HCT116 (cell line): ENCODE results near the gene DBP. TPM values are rescaled to one million over a fixed set of nuclear protein-coding genes. Genes with fewer than 3 reads are reported as not detected.

ENCODE experiments used
- ATAC-seq: fragments of 200-7000 bp; cut with Tn5 transposase; 2 replicates; pipeline ENCODE4 v1.9.1; 2020; ENCODE audit warnings: mild to moderate bottlenecking, moderate library complexity
- BruUV-seq: library from RNA; stranded (reverse); fragments of 400-500 nt; replicated peaks from 2 replicates; lab custom pipeline; 2021; lab: Mats Ljungman, UMichigan
- CTCF ChIA-PET: fragments of 300-600 bp; sonication (Branson Sonifier 250); formaldehyde crosslinking; loops from one replicate; lab custom pipeline; 2021; ENCODE audit warnings: antibody characterized with exemption; lab: Charles Lee
- POLR2A ChIA-PET: fragments of 300-600, 350-600 bp; sonication (Branson Sonifier 250); formaldehyde crosslinking; loops from one replicate; lab custom pipeline; 2021; ENCODE audit warnings: antibody characterized with exemption; lab: Charles Lee
- RAD21 ChIA-PET, 2 experiments: fragments of 300-600 bp; sonication (Branson Sonifier 250); formaldehyde crosslinking; loops; one replicate each; lab custom pipeline; 2023; ENCODE audit warnings: low total read pairs in 2 of 2; ENCODE audit not compliant: uncharacterized antibody in 2 of 2, unreplicated experiment in 2 of 2, low non-redundant PET in 1 of 2; lab: Charles Lee
- DNase-seq: peaks from one replicate; pipeline ENCODE4 v3.0.0-alpha.2; 2010; ENCODE audit warnings: low read depth, low spot score
- H2AFZ ChIP-seq: fragments of 200-600 bp; shearing (Covaris generic), sonication (generic); 2 replicates; pipeline ENCODE4 v1.6.1; 2017; ENCODE audit warnings: low read depth, mixed run types, mixed read lengths, antibody characterized with exemption, low read length; ENCODE audit not compliant: poor library complexity, severe bottlenecking
- H3K27ac ChIP-seq: 2 replicates; pipeline ENCODE4 v1.5.1; 2012; ENCODE audit warnings: low read depth, low read length
- H3K27me3 ChIP-seq: fragments of 200-600 bp; sonication (generic); 2 replicates; pipeline ENCODE4 v1.6.1; 2016; ENCODE audit warnings: mixed run types, low read length, mixed read lengths; ENCODE audit not compliant: insufficient read depth
- H3K36me3 ChIP-seq, 2 experiments: fragments of 200-500 bp in 1 of 2; fragments of 200-600 bp in 1 of 2; sonication (Bioruptor generic) in 1 of 2; sonication (generic) in 1 of 2; 2 replicates each; pipeline versions ENCODE4 v1.5.1 to v1.6.1; 2014 to 2016; ENCODE audit warnings: low read length in 2 of 2, inconsistent platforms in 1 of 2, mixed read lengths in 1 of 2, mixed run types in 1 of 2; ENCODE audit not compliant: insufficient read depth in 2 of 2, control insufficient read depth in 1 of 2
- H3K4me1 ChIP-seq, 2 experiments: fragments of 200-600 bp in 1 of 2; sonication (generic) in 1 of 2; 2 replicates each; pipeline versions ENCODE4 v1.5.1 to v1.6.1; 2012 to 2017; ENCODE audit warnings: low read length in 2 of 2, inconsistent platforms in 1 of 2, mild to moderate bottlenecking in 1 of 2, mixed read lengths in 1 of 2, mixed run types in 1 of 2, moderate library complexity in 1 of 2; ENCODE audit not compliant: insufficient read depth in 2 of 2, control insufficient read depth in 1 of 2
- H3K4me2 ChIP-seq: fragments of 200-600 bp; sonication (generic); 2 replicates; pipeline ENCODE4 v1.6.1; 2017; ENCODE audit warnings: mixed run types, low read length, mixed read lengths
- H3K4me3 ChIP-seq, 2 experiments: fragments of 200-600 bp in 1 of 2; sonication (generic) in 1 of 2; replicated peaks in 1 of 2; 2 replicates each; pipeline ENCODE4 v1.5.1; 2011 to 2016; ENCODE audit warnings: low read length in 2 of 2, control low read depth in 1 of 2, low read depth in 1 of 2, mild to moderate bottlenecking in 1 of 2, mixed read lengths in 1 of 2, mixed run types in 1 of 2
- H3K79me2 ChIP-seq: fragments of 200-600 bp; sonication (generic); 2 replicates; pipeline ENCODE4 v1.6.1; 2017; ENCODE audit warnings: mild to moderate bottlenecking, mixed run types, low read length, moderate library complexity, mixed read lengths; ENCODE audit not compliant: insufficient read depth
- H3K9ac ChIP-seq: fragments of 200-600 bp; sonication (generic); 2 replicates; pipeline ENCODE4 v1.6.1; 2016; ENCODE audit warnings: low read length, mixed read lengths
- H3K9me2 ChIP-seq: fragments of 200-600 bp; sonication (generic), shearing (Covaris generic); 2 replicates; pipeline ENCODE4 v1.6.1; 2017; ENCODE audit warnings: mixed run types, mild to moderate bottlenecking, moderate library complexity; ENCODE audit not compliant: insufficient read depth
- H3K9me3 ChIP-seq, 2 experiments: fragments of 200-500 bp in 1 of 2; fragments of 200-600 bp in 1 of 2; sonication (Bioruptor generic) in 1 of 2; sonication (generic) in 1 of 2; 2 replicates each; pipeline ENCODE4 v1.6.1; 2014 to 2017; ENCODE audit warnings: low read length in 2 of 2, mixed read lengths in 2 of 2, inconsistent platforms in 1 of 2, low read depth in 1 of 2, mild to moderate bottlenecking in 1 of 2, mixed run types in 1 of 2, moderate library complexity in 1 of 2; ENCODE audit not compliant: control insufficient read depth in 1 of 2, insufficient read depth in 1 of 2
- H4K20me1 ChIP-seq: fragments of 200-600 bp; sonication (generic), shearing (Covaris generic); 2 replicates; pipeline ENCODE4 v1.6.1; 2017; ENCODE audit warnings: mixed run types, mild to moderate bottlenecking, moderate library complexity; ENCODE audit not compliant: insufficient read depth
- CBX3 ChIP-seq: IDR thresholded peaks from 2 replicates; pipeline ENCODE4 v1.6.1; 2012; ENCODE audit warnings: low read depth
- EGR1 ChIP-seq: IDR thresholded peaks from 2 replicates; pipeline ENCODE4 v1.6.1; 2012; ENCODE audit warnings: low read depth
- EZH2phosphoT487 ChIP-seq: fragments of 200-600 bp; IDR thresholded peaks from 2 replicates; pipeline ENCODE4 v1.6.1; 2018; ENCODE audit warnings: antibody characterized with exemption, borderline replicate concordance
- POLR2AphosphoS5 ChIP-seq: IDR thresholded peaks from 2 replicates; pipeline ENCODE4 v1.6.1; 2011; ENCODE audit warnings: mild to moderate bottlenecking, low read depth, low read length, moderate library complexity
- RAD21 ChIP-seq: IDR thresholded peaks from 2 replicates; pipeline ENCODE4 v1.6.1; 2012; ENCODE audit warnings: low read depth, mild to moderate bottlenecking
- SP1 ChIP-seq: IDR thresholded peaks from 2 replicates; pipeline ENCODE4 v1.6.1; 2012; ENCODE audit warnings: low read depth
- TCF7L2 ChIP-seq: IDR thresholded peaks from 2 replicates; pipeline ENCODE4 v1.7.0; 2011; ENCODE audit warnings: borderline replicate concordance, inconsistent platforms; ENCODE audit not compliant: insufficient read depth, insufficient read length; ENCODE audit errors: extremely low read depth
- YY1 ChIP-seq: IDR thresholded peaks from 2 replicates; pipeline ENCODE4 v1.6.1; 2011; ENCODE audit warnings: low read length, low read depth, moderate library complexity, mild to moderate bottlenecking; ENCODE audit not compliant: insufficient replicate concordance; ENCODE audit errors: extremely low read depth
- ZFX ChIP-seq: fragments of 450-650 bp; IDR thresholded peaks from 2 replicates; pipeline ENCODE4 v1.6.1; 2017
- ZNF274 ChIP-seq: fragments of 200-500 bp; sonication (Bioruptor generic); IDR thresholded peaks from 2 replicates; pipeline ENCODE4 v1.6.1; 2014; ENCODE audit warnings: mild to moderate bottlenecking, low read depth, low read length, inconsistent platforms
- intact Hi-C: fragments of 100-400 bp; cut with micrococcal nuclease; formaldehyde crosslinking; loops from 2 replicates; pipeline ENCODE4 v1.10.0; 2022
- total RNA-seq: library from RNA; stranded (reverse); gene quantifications from one replicate; pipeline ENCODE4 v1.2.1, GENCODE V29; 2021; ENCODE audit not compliant: unreplicated experiment
- TF ChIP-seq, protein P1 (sequence below): IDR thresholded peaks from 2 replicates; pipeline ENCODE4 v1.6.1; 2012
- TF ChIP-seq, protein P2 (sequence below): IDR thresholded peaks from 2 replicates; pipeline ENCODE4 v1.6.1; 2011; ENCODE audit warnings: mild to moderate bottlenecking, low read length, moderate library complexity; ENCODE audit not compliant: insufficient replicate concordance; ENCODE audit errors: extremely low read depth
- TF ChIP-seq, protein P3 (sequence below): IDR thresholded peaks from 2 replicates; pipeline ENCODE4 v1.6.1; 2012; ENCODE audit warnings: low read depth

The DBP gene
- total RNA-seq, 1 experiment from 2014 or later, result 45.9 TPM

DNA sequence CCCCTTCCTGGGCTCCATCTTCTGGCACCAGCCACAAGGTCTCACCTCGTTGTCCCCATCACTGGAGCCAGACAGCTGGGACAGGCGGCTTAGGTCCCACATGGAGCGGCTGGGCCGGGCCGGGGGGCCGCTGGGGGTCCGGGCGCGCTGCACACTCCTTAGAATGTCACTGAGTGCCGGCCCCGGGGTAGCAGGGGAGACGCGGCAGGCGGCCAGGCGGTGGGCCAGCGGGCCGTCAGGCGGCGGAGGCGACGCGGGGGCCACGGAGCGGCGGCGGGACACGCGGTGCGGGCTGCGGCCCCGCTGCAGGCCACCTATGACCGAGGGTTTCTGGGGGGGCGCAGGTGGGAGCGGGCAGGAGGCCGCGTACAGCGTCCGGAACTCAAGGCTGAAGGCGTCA is 33.7 kb downstream of the DBP start:
- Histone ChIP-seq H4K20me1 (no peaks in the 10 kb centered on the region), H3K9me3 (no peaks in the 10 kb centered on the region), H3K9me2 (no peaks in the 10 kb centered on the region), H3K4me2 (no peak overlapping the region), H3K36me3 (no peaks in the 10 kb centered on the region), H3K9ac (no peak overlapping the region), H3K79me2 (no peaks in the 10 kb centered on the region), H3K4me3 (no peak overlapping the region), H3K27ac (no peak overlapping the region), H3K27me3 (no peaks in the 10 kb centered on the region), H3K4me1 (peaks cover 0 to under 1% of the 10 kb centered on the region in 2 experiments; a peak in 1 of 4 replicates), H2AFZ (no peak overlapping the region)
- no peak for ATAC-seq
- POLR2A ChIA-PET, result no interaction called here
- RAD21 ChIA-PET, result no interaction called here
- DNase-seq, result no peak
- CTCF ChIA-PET, result no interaction called here
- intact Hi-C loops, result no loop called here
- TF ChIP-seq POLR2AphosphoS5 (no peak), RAD21 (no peak), SP1 (no peak), ZNF274 (no peak), EGR1 (no peak), TCF7L2 (no peak), ZFX (no peak), EZH2phosphoT487 (no peak), YY1 (no peak), CBX3 (no peak)
- TF ChIP-seq, protein P1, sequence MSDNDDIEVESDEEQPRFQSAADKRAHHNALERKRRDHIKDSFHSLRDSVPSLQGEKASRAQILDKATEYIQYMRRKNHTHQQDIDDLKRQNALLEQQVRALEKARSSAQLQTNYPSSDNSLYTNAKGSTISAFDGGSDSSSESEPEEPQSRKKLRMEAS, result no peak
- TF ChIP-seq, protein P2, sequence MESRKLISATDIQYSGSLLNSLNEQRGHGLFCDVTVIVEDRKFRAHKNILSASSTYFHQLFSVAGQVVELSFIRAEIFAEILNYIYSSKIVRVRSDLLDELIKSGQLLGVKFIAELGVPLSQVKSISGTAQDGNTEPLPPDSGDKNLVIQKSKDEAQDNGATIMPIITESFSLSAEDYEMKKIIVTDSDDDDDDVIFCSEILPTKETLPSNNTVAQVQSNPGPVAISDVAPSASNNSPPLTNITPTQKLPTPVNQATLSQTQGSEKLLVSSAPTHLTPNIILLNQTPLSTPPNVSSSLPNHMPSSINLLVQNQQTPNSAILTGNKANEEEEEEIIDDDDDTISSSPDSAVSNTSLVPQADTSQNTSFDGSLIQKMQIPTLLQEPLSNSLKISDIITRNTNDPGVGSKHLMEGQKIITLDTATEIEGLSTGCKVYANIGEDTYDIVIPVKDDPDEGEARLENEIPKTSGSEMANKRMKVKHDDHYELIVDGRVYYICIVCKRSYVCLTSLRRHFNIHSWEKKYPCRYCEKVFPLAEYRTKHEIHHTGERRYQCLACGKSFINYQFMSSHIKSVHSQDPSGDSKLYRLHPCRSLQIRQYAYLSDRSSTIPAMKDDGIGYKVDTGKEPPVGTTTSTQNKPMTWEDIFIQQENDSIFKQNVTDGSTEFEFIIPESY, result no peak
- TF ChIP-seq, protein P3, sequence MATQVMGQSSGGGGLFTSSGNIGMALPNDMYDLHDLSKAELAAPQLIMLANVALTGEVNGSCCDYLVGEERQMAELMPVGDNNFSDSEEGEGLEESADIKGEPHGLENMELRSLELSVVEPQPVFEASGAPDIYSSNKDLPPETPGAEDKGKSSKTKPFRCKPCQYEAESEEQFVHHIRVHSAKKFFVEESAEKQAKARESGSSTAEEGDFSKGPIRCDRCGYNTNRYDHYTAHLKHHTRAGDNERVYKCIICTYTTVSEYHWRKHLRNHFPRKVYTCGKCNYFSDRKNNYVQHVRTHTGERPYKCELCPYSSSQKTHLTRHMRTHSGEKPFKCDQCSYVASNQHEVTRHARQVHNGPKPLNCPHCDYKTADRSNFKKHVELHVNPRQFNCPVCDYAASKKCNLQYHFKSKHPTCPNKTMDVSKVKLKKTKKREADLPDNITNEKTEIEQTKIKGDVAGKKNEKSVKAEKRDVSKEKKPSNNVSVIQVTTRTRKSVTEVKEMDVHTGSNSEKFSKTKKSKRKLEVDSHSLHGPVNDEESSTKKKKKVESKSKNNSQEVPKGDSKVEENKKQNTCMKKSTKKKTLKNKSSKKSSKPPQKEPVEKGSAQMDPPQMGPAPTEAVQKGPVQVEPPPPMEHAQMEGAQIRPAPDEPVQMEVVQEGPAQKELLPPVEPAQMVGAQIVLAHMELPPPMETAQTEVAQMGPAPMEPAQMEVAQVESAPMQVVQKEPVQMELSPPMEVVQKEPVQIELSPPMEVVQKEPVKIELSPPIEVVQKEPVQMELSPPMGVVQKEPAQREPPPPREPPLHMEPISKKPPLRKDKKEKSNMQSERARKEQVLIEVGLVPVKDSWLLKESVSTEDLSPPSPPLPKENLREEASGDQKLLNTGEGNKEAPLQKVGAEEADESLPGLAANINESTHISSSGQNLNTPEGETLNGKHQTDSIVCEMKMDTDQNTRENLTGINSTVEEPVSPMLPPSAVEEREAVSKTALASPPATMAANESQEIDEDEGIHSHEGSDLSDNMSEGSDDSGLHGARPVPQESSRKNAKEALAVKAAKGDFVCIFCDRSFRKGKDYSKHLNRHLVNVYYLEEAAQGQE, result no peak
- BruUV-seq, result no TSS peak
